ENCODE results near the gene STK33. TPM values are rescaled to one million over a fixed set of nuclear protein-coding genes. Genes with fewer than 3 reads are reported as not detected.

The STK33 gene
- polyA plus RNA-seq, 1 donor from 2014 or later, result 13.9 TPM

DNA sequence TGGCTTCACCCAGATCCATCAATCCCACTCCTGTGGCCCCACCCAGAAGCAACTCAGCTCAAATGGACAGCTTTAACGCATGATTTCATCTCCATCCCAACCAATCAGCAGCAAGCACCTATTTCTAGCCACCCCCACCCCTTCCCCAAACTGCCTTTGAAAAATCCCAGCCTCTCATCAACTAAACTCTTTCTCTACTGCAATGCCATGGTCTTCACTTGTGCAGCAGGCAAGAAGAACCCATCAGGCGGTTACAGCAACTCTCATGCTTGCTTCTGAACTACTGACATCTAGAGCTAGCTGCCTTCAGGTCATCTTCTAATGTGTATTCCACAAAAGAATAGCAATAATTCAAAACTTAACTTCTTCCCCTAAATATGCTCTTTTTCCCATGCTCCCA is 42.1 kb upstream of the STK33 start:
- H3K9ac ChIP-seq (ENCODE audit: low read length), result no peak overlapping the region
- H3K27me3 ChIP-seq (ENCODE audit: insufficient read depth, low read depth, low read length), result no peaks in the 10 kb centered on the region
- no peaks in the 10 kb centered on the region for H3K9me3 ChIP-seq (ENCODE audit: low read length)
- no peaks in the 10 kb centered on the region for H3K36me3 ChIP-seq (ENCODE audit: insufficient read depth, low read length)
- no peaks in the 10 kb centered on the region for H3K9me2 ChIP-seq (ENCODE audit: insufficient read depth, low read length)
- H4K20me1 ChIP-seq (ENCODE audit: insufficient read depth), result no peaks in the 10 kb centered on the region
- H2AFZ ChIP-seq (ENCODE audit: low read depth, low read length), result no peak overlapping the region
- TF ChIP-seq EZH2 (IDR thresholded peaks at IDR 0.05; ENCODE audit: borderline replicate concordance, insufficient read depth, low read length, poor library complexity, severe bottlenecking), result no peak
- no peak for TF ChIP-seq CTCF (IDR thresholded peaks at IDR 0.05; ENCODE audit: poor library complexity, severe bottlenecking)
- TF ChIP-seq EP300 (conservative IDR thresholded peaks at IDR 0.05; ENCODE audit: poor library complexity, severe bottlenecking), result no peak
- no peak for TF ChIP-seq SMC3 (conservative IDR thresholded peaks at IDR 0.05; ENCODE audit: poor library complexity)
- TF ChIP-seq, protein P1, sequence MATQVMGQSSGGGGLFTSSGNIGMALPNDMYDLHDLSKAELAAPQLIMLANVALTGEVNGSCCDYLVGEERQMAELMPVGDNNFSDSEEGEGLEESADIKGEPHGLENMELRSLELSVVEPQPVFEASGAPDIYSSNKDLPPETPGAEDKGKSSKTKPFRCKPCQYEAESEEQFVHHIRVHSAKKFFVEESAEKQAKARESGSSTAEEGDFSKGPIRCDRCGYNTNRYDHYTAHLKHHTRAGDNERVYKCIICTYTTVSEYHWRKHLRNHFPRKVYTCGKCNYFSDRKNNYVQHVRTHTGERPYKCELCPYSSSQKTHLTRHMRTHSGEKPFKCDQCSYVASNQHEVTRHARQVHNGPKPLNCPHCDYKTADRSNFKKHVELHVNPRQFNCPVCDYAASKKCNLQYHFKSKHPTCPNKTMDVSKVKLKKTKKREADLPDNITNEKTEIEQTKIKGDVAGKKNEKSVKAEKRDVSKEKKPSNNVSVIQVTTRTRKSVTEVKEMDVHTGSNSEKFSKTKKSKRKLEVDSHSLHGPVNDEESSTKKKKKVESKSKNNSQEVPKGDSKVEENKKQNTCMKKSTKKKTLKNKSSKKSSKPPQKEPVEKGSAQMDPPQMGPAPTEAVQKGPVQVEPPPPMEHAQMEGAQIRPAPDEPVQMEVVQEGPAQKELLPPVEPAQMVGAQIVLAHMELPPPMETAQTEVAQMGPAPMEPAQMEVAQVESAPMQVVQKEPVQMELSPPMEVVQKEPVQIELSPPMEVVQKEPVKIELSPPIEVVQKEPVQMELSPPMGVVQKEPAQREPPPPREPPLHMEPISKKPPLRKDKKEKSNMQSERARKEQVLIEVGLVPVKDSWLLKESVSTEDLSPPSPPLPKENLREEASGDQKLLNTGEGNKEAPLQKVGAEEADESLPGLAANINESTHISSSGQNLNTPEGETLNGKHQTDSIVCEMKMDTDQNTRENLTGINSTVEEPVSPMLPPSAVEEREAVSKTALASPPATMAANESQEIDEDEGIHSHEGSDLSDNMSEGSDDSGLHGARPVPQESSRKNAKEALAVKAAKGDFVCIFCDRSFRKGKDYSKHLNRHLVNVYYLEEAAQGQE (IDR thresholded peaks at IDR 0.05; ENCODE audit: borderline replicate concordance), result no peak
- no peak for TF ChIP-seq RAD21 (conservative IDR thresholded peaks at IDR 0.05)
- no peak for TF ChIP-seq MXI1 (conservative IDR thresholded peaks at IDR 0.05; ENCODE audit: poor library complexity, severe bottlenecking)
- TF ChIP-seq TAF1 (IDR thresholded peaks at IDR 0.05; ENCODE audit: low read depth), result no peak
- TF ChIP-seq POLR2AphosphoS5 (IDR thresholded peaks at IDR 0.05), result no peak
- H3K4me2 ChIP-seq (ENCODE audit: low read length), result no peak overlapping the region
- no peak overlapping the region for H3K4me3 ChIP-seq (ENCODE audit: low read length)
- H3K79me2 ChIP-seq (replicated peaks; ENCODE audit: insufficient read depth, low read length), result no peaks in the 10 kb centered on the region
- H3K27ac ChIP-seq (ENCODE audit: low read length), result no peak overlapping the region
- H3F3A ChIP-seq (ENCODE audit: insufficient read depth, low read length, poor library complexity, severe bottlenecking), result no peaks in the 10 kb centered on the region

GRCh38 chr11:8634498-8634897 is 40.5 kb upstream of the STK33 start:
- Histone ChIP-seq H2AFZ (ENCODE audit: low read depth, low read length) (no peak overlapping the region), H3K27ac (ENCODE audit: low read length) (no peak overlapping the region), H4K20me1 (ENCODE audit: insufficient read depth) (no peaks in the 10 kb centered on the region), H3K79me2 (replicated peaks; ENCODE audit: insufficient read depth, low read length) (no peaks in the 10 kb centered on the region), H3K4me2 (ENCODE audit: low read length) (no peak overlapping the region), H3K27me3 (ENCODE audit: insufficient read depth, low read depth, low read length) (no peaks in the 10 kb centered on the region), H3K4me3 (ENCODE audit: low read length) (no peak overlapping the region), H3K9ac (ENCODE audit: low read length) (no peak overlapping the region), H3K9me3 (ENCODE audit: low read length) (no peaks in the 10 kb centered on the region), H3F3A (ENCODE audit: insufficient read depth, low read length, poor library complexity, severe bottlenecking) (no peaks in the 10 kb centered on the region), H3K36me3 (ENCODE audit: insufficient read depth, low read length) (no peaks in the 10 kb centered on the region), H3K9me2 (ENCODE audit: insufficient read depth, low read length) (no peaks in the 10 kb centered on the region)
- TF ChIP-seq RAD21 (conservative IDR thresholded peaks at IDR 0.05) (no peak), EZH2 (IDR thresholded peaks at IDR 0.05; ENCODE audit: borderline replicate concordance, insufficient read depth, low read length, poor library complexity, severe bottlenecking) (no peak), POLR2AphosphoS5 (IDR thresholded peaks at IDR 0.05) (no peak)

Data from neural cell (in vitro differentiated cells).